IgD-negative memory B cell (primary cell): ENCODE results near the gene LSM3. TPM values are rescaled to one million over a fixed set of nuclear protein-coding genes. Genes with fewer than 3 reads are reported as not detected.

Experiments used
- H3K27ac Mint-ChIP-seq, 3 donors: one replicate each; pipeline ENCODE4 v1.8.0; 2020 to 2022; ENCODE audit warnings: mild to moderate bottlenecking in 3 of 3, mixed read lengths in 3 of 3, moderate library complexity in 1 of 3
- H3K27me3 Mint-ChIP-seq: one replicate; pipeline ENCODE4 v1.8.0; 2021; ENCODE audit warnings: mixed read lengths
- H3K36me3 Mint-ChIP-seq: one replicate; pipeline ENCODE4 v1.8.0; 2020; ENCODE audit warnings: mild to moderate bottlenecking, mixed read lengths
- H3K4me1 Mint-ChIP-seq, 3 donors: one replicate each; pipeline ENCODE4 v1.8.0; 2020 to 2022; ENCODE audit warnings: mixed read lengths in 3 of 3, mild to moderate bottlenecking in 1 of 3
- H3K4me3 Mint-ChIP-seq, 4 donors: one replicate each; pipeline ENCODE4 v1.8.0; 2020 to 2022; ENCODE audit warnings: mild to moderate bottlenecking in 4 of 4, mixed read lengths in 4 of 4, moderate library complexity in 3 of 4
- H3K9me3 Mint-ChIP-seq, 3 donors: one replicate each; pipeline ENCODE4 v1.8.0; 2020 to 2021; ENCODE audit warnings: mixed read lengths in 3 of 3, mild to moderate bottlenecking in 1 of 3
- polyA plus RNA-seq: library from polyadenylated mRNA; unstranded; fragments of 300-500 nt; fragmentation: Illumina TruSeq; gene quantifications from one replicate; pipeline ENCODE4 v1.2.3, GENCODE V29; 2021

Gene LSM3
- polyA plus RNA-seq, 1 donor from 2014 or later, result 25.3 TPM

- Mint-ChIP-seq H3K4me1 (no peaks in the 10 kb centered on the region), H3K9me3 (peaks cover 5 to 8% (median 6%) of the 10 kb centered on the region in 3 donors), H3K36me3 (peaks cover 1% of the 10 kb centered on the region), H3K4me3 (no peak overlapping the region), H3K27me3 (peaks cover 19% of the 10 kb centered on the region), H3K27ac (no peak overlapping the region)
These were observed 58.3 kb downstream of the LSM3 start for GRCh38 chr3:14236902-14237301.

GRCh38 chr3:14237457-14237856, 58.8 kb downstream of the LSM3 start:
- Mint-ChIP-seq H3K9me3 (peaks cover 5 to 8% (median 6%) of the 10 kb centered on the region in 3 donors), H3K4me3 (no peak overlapping the region), H3K4me1 (no peaks in the 10 kb centered on the region), H3K36me3 (peaks cover 1% of the 10 kb centered on the region), H3K27me3 (peaks cover 16% of the 10 kb centered on the region), H3K27ac (no peak overlapping the region)

- H3K27ac Mint-ChIP-seq, result no peak overlapping the region
- no peaks in the 10 kb centered on the region for H3K4me1 Mint-ChIP-seq
- peaks cover 4 to 8% (median 5%) of the 10 kb centered on the region in 3 donors for H3K9me3 Mint-ChIP-seq
- peaks cover 1% of the 10 kb centered on the region for H3K36me3 Mint-ChIP-seq
- H3K27me3 Mint-ChIP-seq, result peaks cover 10% of the 10 kb centered on the region
- H3K4me3 Mint-ChIP-seq, result no peak overlapping the region
These were observed 59.7 kb downstream of the LSM3 start for GRCh38 chr3:14238356-14238755.

GRCh38 chr3:14238930-14239329, 60.3 kb downstream of the LSM3 start:
- H3K36me3 Mint-ChIP-seq, result peaks cover 1% of the 10 kb centered on the region
- H3K27ac Mint-ChIP-seq, result no peak overlapping the region
- peaks cover 0 to 8% (median 0%) of the 10 kb centered on the region in 3 donors for H3K9me3 Mint-ChIP-seq
- no peak overlapping the region for H3K4me3 Mint-ChIP-seq
- H3K27me3 Mint-ChIP-seq, result peaks cover 9% of the 10 kb centered on the region
- H3K4me1 Mint-ChIP-seq, result no peaks in the 10 kb centered on the region

GRCh38 chr3:14239940-14240339, 61.3 kb downstream of the LSM3 start:
- no peaks in the 10 kb centered on the region for H3K4me1 Mint-ChIP-seq
- no peak overlapping the region for H3K4me3 Mint-ChIP-seq
- H3K36me3 Mint-ChIP-seq, result peaks cover 1% of the 10 kb centered on the region
- peaks cover 0 to 3% (median 0%) of the 10 kb centered on the region in 3 donors for H3K9me3 Mint-ChIP-seq
- peaks cover 7% of the 10 kb centered on the region for H3K27me3 Mint-ChIP-seq
- H3K27ac Mint-ChIP-seq, result no peak overlapping the region

- no peaks in the 10 kb centered on the region for H3K4me1 Mint-ChIP-seq
- H3K36me3 Mint-ChIP-seq, result peaks cover 1% of the 10 kb centered on the region
- no peak overlapping the region for H3K4me3 Mint-ChIP-seq
- peaks cover 9% of the 10 kb centered on the region for H3K27me3 Mint-ChIP-seq
- no peak overlapping the region for H3K27ac Mint-ChIP-seq
- H3K9me3 Mint-ChIP-seq, result no peaks in the 10 kb centered on the region
These were observed 61.7 kb downstream of the LSM3 start for GRCh38 chr3:14240366-14240765.

- H3K4me1 Mint-ChIP-seq, result no peaks in the 10 kb centered on the region
- H3K36me3 Mint-ChIP-seq, result no peaks in the 10 kb centered on the region
- H3K27ac Mint-ChIP-seq, result no peak overlapping the region
- H3K4me3 Mint-ChIP-seq, result no peak overlapping the region
- H3K27me3 Mint-ChIP-seq, result peaks cover 7% of the 10 kb centered on the region
- H3K9me3 Mint-ChIP-seq, result no peaks in the 10 kb centered on the region
These were observed 63.1 kb downstream of the LSM3 start for GRCh38 chr3:14241716-14242115.

- no peak overlapping the region for H3K27ac Mint-ChIP-seq
- no peak overlapping the region for H3K4me3 Mint-ChIP-seq
- H3K9me3 Mint-ChIP-seq, result no peaks in the 10 kb centered on the region
- H3K27me3 Mint-ChIP-seq, result peaks cover 7% of the 10 kb centered on the region
- no peaks in the 10 kb centered on the region for H3K36me3 Mint-ChIP-seq
- H3K4me1 Mint-ChIP-seq, result no peaks in the 10 kb centered on the region
These were observed 64.1 kb downstream of the LSM3 start for GRCh38 chr3:14242490-14243311.

- Mint-ChIP-seq H3K4me3 (no peak overlapping the region), H3K9me3 (no peaks in the 10 kb centered on the region), H3K4me1 (no peaks in the 10 kb centered on the region), H3K36me3 (no peaks in the 10 kb centered on the region), H3K27me3 (peaks cover 11% of the 10 kb centered on the region), H3K27ac (no peak overlapping the region)
These were observed 65.2 kb downstream of the LSM3 start for GRCh38 chr3:14243782-14244181.

- Mint-ChIP-seq H3K27me3 (peaks cover 11% of the 10 kb centered on the region), H3K9me3 (no peaks in the 10 kb centered on the region), H3K36me3 (no peaks in the 10 kb centered on the region), H3K4me1 (no peaks in the 10 kb centered on the region), H3K27ac (no peak overlapping the region), H3K4me3 (no peak overlapping the region)
These were observed 66.1 kb downstream of the LSM3 start for GRCh38 chr3:14244521-14245247.

GRCh38 chr3:14245248-14245639, 66.6 kb downstream of the LSM3 start:
- no peaks in the 10 kb centered on the region for H3K4me1 Mint-ChIP-seq
- H3K27ac Mint-ChIP-seq, result peak overlapping the region in 1 of 3 donors; percentile 46
- no peak overlapping the region for H3K4me3 Mint-ChIP-seq
- peaks cover 11% of the 10 kb centered on the region for H3K27me3 Mint-ChIP-seq
- no peaks in the 10 kb centered on the region for H3K9me3 Mint-ChIP-seq
- H3K36me3 Mint-ChIP-seq, result no peaks in the 10 kb centered on the region

- Mint-ChIP-seq H3K36me3 (no peaks in the 10 kb centered on the region), H3K9me3 (no peaks in the 10 kb centered on the region), H3K27ac (no peak overlapping the region), H3K4me3 (no peak overlapping the region), H3K27me3 (peaks cover 11% of the 10 kb centered on the region), H3K4me1 (no peaks in the 10 kb centered on the region)
These were observed 67.2 kb downstream of the LSM3 start for GRCh38 chr3:14245822-14246221.

GRCh38 chr3:14246414-14246813, 67.8 kb downstream of the LSM3 start:
- Mint-ChIP-seq H3K9me3 (no peaks in the 10 kb centered on the region), H3K36me3 (no peaks in the 10 kb centered on the region), H3K4me1 (no peaks in the 10 kb centered on the region), H3K4me3 (no peak overlapping the region), H3K27ac (no peak overlapping the region), H3K27me3 (peaks cover 11% of the 10 kb centered on the region)

GRCh38 chr3:14248477-14248848, 69.8 kb downstream of the LSM3 start:
- Mint-ChIP-seq H3K36me3 (no peaks in the 10 kb centered on the region), H3K4me1 (no peaks in the 10 kb centered on the region), H3K9me3 (no peaks in the 10 kb centered on the region), H3K27me3 (peaks cover 11% of the 10 kb centered on the region), H3K4me3 (no peak overlapping the region), H3K27ac (no peak overlapping the region)

GRCh38 chr3:14248849-14249523, 70.4 kb downstream of the LSM3 start:
- no peak overlapping the region for H3K4me3 Mint-ChIP-seq
- peaks cover 8% of the 10 kb centered on the region for H3K27me3 Mint-ChIP-seq
- no peaks in the 10 kb centered on the region for H3K4me1 Mint-ChIP-seq
- no peaks in the 10 kb centered on the region for H3K36me3 Mint-ChIP-seq
- H3K27ac Mint-ChIP-seq, result no peak overlapping the region
- H3K9me3 Mint-ChIP-seq, result no peaks in the 10 kb centered on the region
